Breast epithelium (tissue), 4 donors: ENCODE data around the gene VDAC1. TPM values are rescaled to one million over a fixed set of nuclear protein-coding genes. Genes with fewer than 3 reads are reported as not detected.
A peak's percentile ranks its signal among the peaks of the same experiment; 100 is the strongest.

Experiments
- DNase-seq, 2 donors: peaks; one replicate each; pipeline ENCODE4 v3.0.0-alpha.2; 2019; ENCODE audit warnings: low spot score in 2 of 2
- H3K27ac ChIP-seq, 2 donors: fragments of 200-600 bp; sonication (generic) in 1 of 2; one replicate each; pipeline ENCODE4 v1.5.1; 2016 to 2019; ENCODE audit warnings: mild to moderate bottlenecking in 1 of 2
- H3K27me3 ChIP-seq, 2 donors: fragments of 200-600 bp; sonication (generic) in 1 of 2; one replicate each; pipeline versions ENCODE4 v1.5.1 to v1.6.0; 2017 to 2019; ENCODE audit warnings: control low read depth in 1 of 2, mild to moderate bottlenecking in 1 of 2
- H3K36me3 ChIP-seq: fragments of 200-600 bp; one replicate; pipeline ENCODE4 v1.5.1; 2019
- H3K4me1 ChIP-seq, 2 donors: fragments of 200-600 bp; sonication (generic); one replicate each; pipeline ENCODE4 v1.5.1; 2016 to 2019; ENCODE audit warnings: control low read depth in 1 of 2
- H3K4me3 ChIP-seq, 3 donors: fragments of 200-600 bp; sonication (generic); 1 replicate in 2 of 3; 2 replicates in 1 of 3; pipeline ENCODE4 v1.5.1; 2016 to 2019; ENCODE audit warnings: mild to moderate bottlenecking in 3 of 3, moderate library complexity in 2 of 3
- H3K9me3 ChIP-seq, 2 donors: fragments of 200-600 bp; sonication (generic) in 1 of 2; one replicate each; pipeline ENCODE4 v1.5.1; 2016 to 2019; ENCODE audit warnings: control low read depth in 1 of 2
- CTCF ChIP-seq, 3 donors: fragments of 450-650 bp; IDR thresholded peaks; one replicate each; pipeline ENCODE4 v1.5.1; 2016 to 2017; ENCODE audit warnings: antibody characterized with exemption in 3 of 3, mild to moderate bottlenecking in 3 of 3, moderate library complexity in 3 of 3
- POLR2A ChIP-seq: fragments of 450-650 bp; IDR thresholded peaks from one replicate; pipeline ENCODE4 v1.6.1; 2016; ENCODE audit warnings: antibody characterized with exemption, mild to moderate bottlenecking, moderate library complexity
- POLR2AphosphoS5 ChIP-seq, 3 donors: sonication (generic); formaldehyde crosslinking; IDR thresholded peaks; one replicate each; pipeline ENCODE4 v1.6.1; 2017; ENCODE audit warnings: antibody characterized with exemption in 3 of 3
- intact Hi-C: fragments of 100-400 bp; cut with DNase I; formaldehyde crosslinking; loops from one replicate; pipeline ENCODE4 v1.15.1; 2023; ENCODE audit warnings: low total_unique reads
- total RNA-seq, 3 donors: library from RNA; depleted of rRNA; stranded (reverse); fragments of >200 nt; gene quantifications; one replicate each; pipeline ENCODE4 v1.1.0, GENCODE V29; 2016

Gene VDAC1
- total RNA-seq, 3 donors from 2014 or later = 113 to 141 (median 118) TPM

- no peaks in the 10 kb centered on the region for H3K9me3 ChIP-seq
- no peak for DNase-seq
- peak overlapping the region; percentile 95 to 98 for H3K27ac ChIP-seq
- H3K36me3 ChIP-seq = no peaks in the 10 kb centered on the region
- peaks cover 9 to 12% of the 10 kb centered on the region in 2 donors for H3K4me1 ChIP-seq
- H3K27me3 ChIP-seq = no peaks in the 10 kb centered on the region
- TF ChIP-seq CTCF (IDR thresholded peaks at IDR 0.05) (no peak), POLR2AphosphoS5 (IDR thresholded peaks at IDR 0.05) (no peak), POLR2A (no peak)
- intact Hi-C loops = no loop called here
- H3K4me3 ChIP-seq = peak overlapping the region; percentile 79 to 89 (median 85)
Observed at GRCh38 chr5:134005417-134006061, 764 bp upstream of the VDAC1 start.

GRCh38 chr5:134003817-134004625 lies 754 bp downstream of the VDAC1 start:
- Histone ChIP-seq H3K36me3 (no peaks in the 10 kb centered on the region), H3K27me3 (no peaks in the 10 kb centered on the region), H3K4me1 (peaks cover 9 to 20% of the 10 kb centered on the region in 2 donors), H3K27ac (peak overlapping the region; percentile 95 to 98), H3K4me3 (peak overlapping the region; percentile 79 to 89 (median 85)), H3K9me3 (no peaks in the 10 kb centered on the region)
- intact Hi-C loops = no loop called here
- no peak for TF ChIP-seq CTCF (IDR thresholded peaks at IDR 0.05)
- TF ChIP-seq POLR2AphosphoS5 (IDR thresholded peaks at IDR 0.05) = no peak
- TF ChIP-seq POLR2A = no peak
- peak in 1 of 2 donors; percentile 53 for DNase-seq

- peaks cover 9 to 20% of the 10 kb centered on the region in 2 donors for H3K4me1 ChIP-seq
- no peak for DNase-seq
- intact Hi-C loops = no loop called here
- TF ChIP-seq POLR2AphosphoS5 (IDR thresholded peaks at IDR 0.05) (no peak), POLR2A (no peak), CTCF (IDR thresholded peaks at IDR 0.05) (no peak)
- H3K36me3 ChIP-seq = no peaks in the 10 kb centered on the region
- H3K4me3 ChIP-seq = peak overlapping the region; percentile 79 to 89 (median 85)
- no peaks in the 10 kb centered on the region for H3K27me3 ChIP-seq
- H3K9me3 ChIP-seq = no peaks in the 10 kb centered on the region
- peak overlapping the region; percentile 95 to 98 for H3K27ac ChIP-seq
Observed at GRCh38 chr5:134003064-134003816, 1.5 kb downstream of the VDAC1 start.

GRCh38 chr5:134001938-134002731 lies 2.6 kb downstream of the VDAC1 start:
- intact Hi-C loops = no loop called here
- Histone ChIP-seq H3K36me3 (no peaks in the 10 kb centered on the region), H3K27ac (peak overlapping the region; percentile 73 to 98), H3K4me1 (peaks cover 9 to 20% of the 10 kb centered on the region in 2 donors), H3K9me3 (no peaks in the 10 kb centered on the region), H3K27me3 (no peaks in the 10 kb centered on the region), H3K4me3 (peak overlapping the region in 1 of 3 donors; percentile 79)
- DNase-seq = no peak
- TF ChIP-seq POLR2AphosphoS5 (IDR thresholded peaks at IDR 0.05) (no peak), POLR2A (no peak), CTCF (IDR thresholded peaks at IDR 0.05) (no peak)
